HG02938 (cell line): ENCODE results near the gene TCEAL1.
A peak's percentile ranks its signal among the peaks of the same experiment; 100 is the strongest.
"Not testable (repeated sequence)": the region's sequence is repeated elsewhere in the genome, so short reads cannot be mapped to it uniquely, and the experiment has no call there.

Source experiments
- ATAC-seq: cut with Tn5 transposase; IDR thresholded peaks from one replicate; pipeline ENCODE4 v1.9.1; 2021; ENCODE audit warnings: mild to moderate bottlenecking, moderate library complexity; ENCODE audit not compliant: unreplicated experiment

Gene TCEAL1, protein sequence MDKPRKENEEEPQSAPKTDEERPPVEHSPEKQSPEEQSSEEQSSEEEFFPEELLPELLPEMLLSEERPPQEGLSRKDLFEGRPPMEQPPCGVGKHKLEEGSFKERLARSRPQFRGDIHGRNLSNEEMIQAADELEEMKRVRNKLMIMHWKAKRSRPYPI

DNA sequence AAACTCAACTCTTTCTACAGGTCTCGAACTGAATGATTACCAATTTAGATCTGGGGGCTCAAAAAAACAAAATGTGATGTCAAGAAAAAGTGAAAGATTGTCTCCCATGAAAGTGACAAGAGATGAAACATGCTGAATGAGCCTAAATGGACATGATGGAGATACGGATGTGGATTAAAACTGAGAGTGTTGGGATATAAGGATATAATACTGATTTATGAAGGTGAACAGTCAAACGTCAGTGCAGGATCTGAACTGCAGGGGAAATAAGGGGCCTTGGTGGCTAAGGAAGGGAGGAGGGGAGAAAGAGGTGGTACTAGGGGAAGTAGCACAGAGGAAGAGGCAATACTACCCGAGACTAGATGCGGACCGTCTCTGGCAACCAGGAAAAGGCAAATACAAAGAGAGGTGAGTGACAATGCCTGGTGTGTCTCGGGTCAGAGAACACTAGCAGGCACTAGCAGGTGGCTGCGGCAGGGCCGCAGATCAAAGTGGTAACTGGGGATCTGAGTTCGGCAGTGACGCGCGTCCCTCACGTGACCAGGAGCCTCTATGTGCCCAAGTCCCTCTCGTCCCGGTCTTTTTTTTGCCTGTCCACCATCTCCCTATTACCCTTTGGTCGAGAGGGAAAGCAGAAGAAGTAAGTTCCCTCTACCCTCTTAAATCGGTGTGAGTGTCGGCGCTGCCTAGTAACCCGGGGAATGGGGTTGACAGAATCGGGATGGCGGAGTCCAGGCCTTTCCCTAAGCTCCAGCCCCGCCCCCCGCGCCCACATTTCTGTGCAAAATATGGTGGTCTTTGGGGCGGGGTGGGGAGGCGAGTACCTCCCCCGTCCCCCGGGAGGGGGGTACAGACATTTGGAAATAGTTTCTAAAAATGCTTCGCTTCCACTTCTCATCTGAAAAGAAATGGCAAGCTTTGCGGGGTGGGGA is at the start of gene TCEAL1:
TCEAL1 (plus strand) TSS at position 590 of the 932 bp plus-strand sequence. CDS start 942 bp downstream, outside the sequence.
- ATAC-seq: peak; percentile 50

- no peak for ATAC-seq
These were observed 44.2 kb upstream of the TCEAL1 start for GRCh38 chrX:103584596-103584995.

DNA sequence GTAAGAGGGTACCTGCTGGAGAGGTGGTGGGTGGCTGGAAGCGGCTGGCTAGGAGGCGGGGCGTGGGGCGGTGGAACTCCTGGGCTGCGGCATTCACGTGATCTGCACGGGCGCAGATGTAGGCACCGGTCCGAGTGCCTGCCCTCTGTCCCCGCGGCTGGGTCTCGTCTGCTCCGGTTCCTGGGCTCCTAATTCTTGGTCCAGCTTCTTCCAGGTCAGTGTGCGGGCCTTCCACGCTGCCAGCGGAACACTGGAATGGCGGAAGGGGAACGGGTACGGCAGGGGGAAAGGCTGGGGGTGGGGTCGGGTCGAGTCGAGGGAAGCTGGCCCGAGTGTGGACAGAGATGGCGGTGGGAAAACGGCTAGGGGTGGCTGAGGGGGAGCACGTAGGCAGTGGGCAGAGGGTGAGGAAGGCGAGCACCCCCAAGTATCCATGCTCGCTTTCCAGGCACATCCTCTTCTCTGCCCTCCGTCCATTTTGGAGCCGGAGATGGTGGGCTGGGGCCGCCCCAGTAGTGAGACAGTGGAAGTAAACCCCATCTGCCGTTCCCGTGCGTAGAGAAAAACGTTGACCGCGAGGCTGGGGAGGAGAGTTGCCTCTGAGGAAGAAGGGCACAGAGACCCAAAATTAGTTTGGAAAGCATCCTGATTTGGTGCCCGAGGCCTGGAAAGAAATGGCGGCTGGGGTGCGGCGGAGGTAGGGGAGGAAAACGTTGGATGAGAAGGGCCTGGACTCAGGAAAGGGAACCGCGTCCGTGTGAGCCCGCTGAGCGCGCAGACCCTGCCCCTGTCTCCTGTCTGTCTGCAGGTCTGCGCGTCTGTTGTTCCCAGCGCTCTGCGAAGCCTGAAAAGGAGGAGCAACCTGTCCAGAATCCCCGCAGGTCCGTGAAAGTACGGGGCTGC is 43.1 kb upstream of the TCEAL1 start, which contains the start of gene TCEAL4:
TCEAL4 (plus strand) TSS at position 105 of the 903 bp plus-strand sequence. CDS start 1,161 bp downstream, outside the sequence.
- ATAC-seq: peak; percentile 74

GRCh38 chrX:103586314-103586646 is 42.5 kb upstream of the TCEAL1 start:
- no peak for ATAC-seq

GRCh38 chrX:103586659-103587058 is 42.1 kb upstream of the TCEAL1 start:
- ATAC-seq: no peak

DNA sequence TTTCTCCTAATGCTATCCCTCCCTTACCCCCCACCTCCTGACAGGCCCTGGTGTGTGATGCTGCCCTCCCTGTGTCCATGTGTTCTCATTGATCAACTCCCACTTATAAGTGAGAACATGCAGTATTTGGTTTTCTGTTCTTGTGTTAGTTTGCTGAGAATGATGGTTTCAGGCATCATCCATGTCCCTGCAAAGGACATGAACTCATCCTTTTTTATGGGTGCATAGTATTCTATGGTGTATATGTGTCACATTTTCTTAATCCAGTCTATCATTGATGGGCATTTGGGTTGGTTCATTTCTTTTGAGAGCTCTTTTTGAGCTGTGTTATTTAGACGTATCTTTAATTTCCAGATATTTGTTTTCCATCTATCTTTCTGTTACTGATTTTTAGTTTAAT is 36.5 kb upstream of the TCEAL1 start:
- not testable (repeated sequence) for ATAC-seq

- ATAC-seq: not testable (repeated sequence)
These were observed 33.6 kb upstream of the TCEAL1 start for GRCh38 chrX:103595202-103595601.

DNA sequence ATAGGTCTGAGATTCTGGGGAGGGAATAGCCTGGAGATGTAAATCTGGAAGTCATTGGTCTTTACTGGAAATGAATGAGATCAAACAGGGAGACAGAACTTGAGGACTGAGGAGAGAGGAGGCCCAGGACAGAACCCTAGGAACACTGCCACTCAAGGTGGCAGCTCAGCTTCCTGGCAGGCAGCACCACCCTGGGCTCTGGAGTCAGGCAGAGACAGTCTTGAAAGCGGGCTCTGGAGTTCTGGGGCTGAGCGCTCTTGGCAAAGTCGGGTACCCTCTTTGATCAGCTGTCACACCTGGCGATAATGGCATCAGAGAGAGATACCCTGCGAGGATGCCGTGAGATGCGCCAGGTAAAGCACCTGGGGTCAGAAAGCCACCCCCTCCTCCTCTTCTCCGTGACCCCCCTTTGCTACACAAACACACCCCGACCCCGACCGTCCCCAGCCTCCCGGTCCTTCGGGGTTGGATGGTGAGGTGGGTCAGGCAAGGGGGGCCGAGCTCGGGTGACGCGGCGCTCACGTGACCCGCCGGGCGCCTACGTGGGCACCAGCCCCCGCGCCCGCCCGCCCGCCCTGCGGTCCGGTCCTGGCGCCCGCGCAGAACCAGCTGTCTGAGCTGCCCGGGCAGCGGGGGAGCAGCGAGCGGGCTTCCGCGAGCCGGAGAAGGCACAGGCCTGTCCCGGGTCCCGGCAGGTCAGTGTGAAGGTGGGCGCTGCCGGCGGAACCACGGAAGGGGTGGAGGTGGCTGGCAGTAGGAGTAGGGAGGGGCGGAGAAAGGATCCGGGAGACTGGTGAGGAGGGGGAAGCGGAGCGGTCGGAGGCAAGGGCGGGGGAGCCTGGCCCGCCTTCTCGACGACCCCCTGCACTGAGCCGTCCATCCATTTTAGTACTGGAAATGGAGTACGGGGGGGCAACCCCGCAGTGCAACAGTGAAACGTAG is 21.1 kb upstream of the TCEAL1 start, which contains the start of gene TCEAL3:
TCEAL3 (plus strand) TSS at position 600 of the 942 bp plus-strand sequence. CDS start 1,102 bp downstream, outside the sequence.
- peak; percentile 44 for ATAC-seq

GRCh38 chrX:103608306-103608963 is 20.3 kb upstream of the TCEAL1 start:
- peak; percentile 28 for ATAC-seq

- no peak for ATAC-seq
These were observed 18.5 kb upstream of the TCEAL1 start for GRCh38 chrX:103610282-103610681.

DNA sequence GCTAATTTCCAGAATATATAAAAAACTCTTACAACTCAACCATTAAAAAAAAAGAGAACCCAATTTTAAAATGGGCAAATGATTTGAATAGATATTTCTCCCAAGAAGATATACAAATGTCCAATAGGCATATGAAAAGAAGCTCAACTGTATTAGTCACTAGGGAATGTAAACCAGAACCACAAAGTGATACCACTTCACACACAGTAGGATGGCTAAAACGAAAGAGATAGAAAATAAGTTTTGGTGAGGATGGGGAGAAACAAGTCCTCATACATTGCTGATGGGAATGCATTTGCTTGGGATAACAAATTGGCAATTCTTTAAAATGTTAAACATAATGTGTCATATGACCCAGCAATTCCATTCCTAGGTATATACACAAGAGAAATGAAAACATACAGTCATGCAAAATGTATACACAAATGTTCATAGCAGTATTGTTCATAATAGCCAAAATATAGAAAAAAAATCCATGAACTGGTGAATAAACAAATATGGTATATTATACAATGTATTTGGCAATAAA is 15.3 kb upstream of the TCEAL1 start:
- no peak for ATAC-seq

GRCh38 chrX:103614999-103615398 is 13.8 kb upstream of the TCEAL1 start:
- no peak for ATAC-seq

DNA sequence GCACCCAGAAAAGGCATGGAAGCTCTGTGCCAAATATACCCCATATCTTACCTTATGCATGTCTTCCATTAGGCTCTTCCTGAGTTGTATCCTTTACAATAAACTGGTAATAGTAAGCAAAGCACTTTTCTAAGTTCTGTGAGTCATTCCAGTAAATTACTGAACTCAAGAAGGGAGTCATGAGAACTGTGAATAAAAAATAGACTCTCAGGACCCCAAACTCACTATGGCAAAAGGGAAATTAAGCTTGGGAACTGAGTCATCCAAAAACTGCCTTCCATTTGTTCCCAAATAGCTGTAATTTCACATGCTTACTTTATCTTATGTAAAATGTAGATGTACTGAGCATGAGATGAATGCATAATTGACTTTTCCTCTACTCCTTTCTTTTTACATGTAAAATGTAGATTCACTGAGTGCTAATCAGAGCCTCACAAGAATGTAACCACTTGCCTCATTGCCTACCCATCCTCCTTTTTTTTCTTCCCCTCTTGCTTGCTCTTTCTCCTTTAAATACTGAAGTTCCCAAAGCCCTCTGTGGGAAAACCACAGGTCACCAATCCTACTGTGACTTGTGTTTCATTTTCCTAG is 12.9 kb upstream of the TCEAL1 start:
- no peak for ATAC-seq

DNA sequence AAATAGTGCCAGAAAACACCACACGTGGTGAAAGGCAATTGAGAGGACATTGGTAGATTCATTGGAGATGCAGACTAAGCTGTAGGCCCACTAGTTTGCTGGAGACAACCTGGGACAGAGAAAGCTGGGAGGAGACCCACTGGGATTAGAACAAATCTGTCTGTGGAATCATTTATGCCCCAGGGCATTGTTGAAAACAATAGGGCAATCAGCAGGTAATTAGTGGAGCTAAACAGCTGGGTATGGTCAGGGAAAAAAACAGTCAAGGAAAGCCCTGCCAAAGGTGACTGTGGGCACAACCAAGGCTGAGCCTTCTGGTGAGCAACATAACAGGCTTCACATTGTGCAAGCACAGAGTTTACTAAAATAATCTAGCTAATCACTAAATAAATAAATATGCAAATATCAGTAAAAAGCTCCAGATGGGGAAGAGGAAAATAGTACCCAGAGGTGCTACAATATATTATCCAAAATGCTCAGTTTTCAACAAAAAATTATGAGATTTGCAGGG is 12.0 kb upstream of the TCEAL1 start:
- ATAC-seq: no peak

DNA sequence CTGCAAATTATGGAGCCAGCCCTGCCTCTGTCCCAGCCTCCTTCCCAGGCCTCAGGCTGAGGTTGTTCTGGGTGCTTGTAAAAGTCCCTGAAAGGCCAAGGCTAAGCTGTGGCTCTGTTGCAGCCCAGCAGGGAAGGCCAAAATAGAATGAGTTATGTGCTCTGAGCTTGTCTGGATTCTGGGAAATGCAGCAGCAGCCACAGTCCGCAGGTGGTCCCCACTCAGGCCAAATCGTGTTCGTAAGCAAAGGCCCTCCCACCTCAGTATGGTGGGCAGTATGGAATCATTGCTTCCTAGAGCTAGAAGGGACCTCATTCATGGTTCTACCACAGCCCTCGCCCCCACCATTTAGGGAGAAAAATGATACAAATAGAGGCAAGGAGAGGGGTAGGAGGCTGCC is 4.7 kb upstream of the TCEAL1 start:
- no peak for ATAC-seq

GRCh38 chrX:103626855-103627254 is 1.9 kb upstream of the TCEAL1 start:
- ATAC-seq: no peak

- peak; percentile 31 for ATAC-seq
These were observed 769 bp downstream of the TCEAL1 start for GRCh38 chrX:103629318-103630170.

GRCh38 chrX:103630171-103630511 is 1.4 kb downstream of the TCEAL1 start:
- ATAC-seq: no peak
